OCI-LY1 (cell line): ENCODE measurements around the gene EIF4E1B.

ENCODE experiments used
- H2AFZ ChIP-seq: fragments of 200-600 bp; sonication (generic), shearing (Covaris generic); 2 replicates; pipeline ENCODE4 v1.6.0; 2014; ENCODE audit warnings: antibody characterized with exemption, mild to moderate bottlenecking, low read length
- H3F3A ChIP-seq: fragments of 200-600 bp; sonication (generic), shearing (Covaris generic); 2 replicates; pipeline ENCODE4 v1.6.0; 2014; ENCODE audit warnings: mild to moderate bottlenecking, antibody characterized with exemption, low read length, moderate library complexity; ENCODE audit not compliant: insufficient read depth
- H3K27ac ChIP-seq: fragments of 200-600 bp; sonication (generic); 2 replicates; pipeline ENCODE4 v1.5.1; 2014; ENCODE audit warnings: low read length, mixed run types, mild to moderate bottlenecking, low read depth; ENCODE audit not compliant: poor library complexity, severe bottlenecking
- H3K27me3 ChIP-seq: fragments of 200-600 bp; sonication (generic); 2 replicates; pipeline ENCODE4 v1.6.0; 2014; ENCODE audit warnings: antibody characterized with exemption, mild to moderate bottlenecking, low read length, moderate library complexity; ENCODE audit not compliant: insufficient read depth
- H3K36me3 ChIP-seq: fragments of 200-600 bp; sonication (generic); 2 replicates; pipeline ENCODE4 v1.6.1; 2014; ENCODE audit warnings: mild to moderate bottlenecking, antibody characterized with exemption, low read length, moderate library complexity, mixed read lengths; ENCODE audit not compliant: insufficient read depth
- H3K4me1 ChIP-seq: fragments of 200-600 bp; sonication (generic); 2 replicates; pipeline ENCODE4 v1.5.1; 2014; ENCODE audit warnings: mild to moderate bottlenecking, low read length, moderate library complexity; ENCODE audit not compliant: insufficient read depth, severe bottlenecking
- H3K4me2 ChIP-seq: fragments of 200-600 bp; sonication (generic), shearing (Covaris generic); 2 replicates; pipeline ENCODE4 v1.6.1; 2014; ENCODE audit warnings: low read length
- H3K4me3 ChIP-seq: fragments of 200-600 bp; sonication (generic); 2 replicates; pipeline ENCODE4 v1.5.1; 2014; ENCODE audit warnings: low read length, low read depth, mild to moderate bottlenecking, mixed read lengths; ENCODE audit not compliant: poor library complexity, severe bottlenecking
- H3K79me2 ChIP-seq: fragments of 200-600 bp; shearing (Covaris generic); 2 replicates; pipeline ENCODE4 v1.6.1; 2016; ENCODE audit warnings: mixed run types, low read length, mixed read lengths; ENCODE audit not compliant: insufficient read depth
- H3K9ac ChIP-seq: fragments of 200-600 bp; sonication (generic), shearing (Covaris generic); 2 replicates; pipeline ENCODE4 v1.6.1; 2014; ENCODE audit warnings: mild to moderate bottlenecking, low read length, mixed read lengths
- H3K9me2 ChIP-seq: fragments of 200-600 bp; sonication (generic), shearing (Covaris generic); 2 replicates; pipeline ENCODE4 v1.6.1; 2014; ENCODE audit warnings: low read depth, mild to moderate bottlenecking, low read length, mixed read lengths
- H3K9me3 ChIP-seq: fragments of 200-600 bp; shearing (Covaris generic); 2 replicates; pipeline ENCODE4 v1.6.1; 2014; ENCODE audit warnings: low read length, mixed read lengths
- H4K20me1 ChIP-seq: fragments of 200-600 bp; sonication (generic), shearing (Covaris generic); 2 replicates; pipeline ENCODE4 v1.6.0; 2016; ENCODE audit warnings: mild to moderate bottlenecking, low read length; ENCODE audit not compliant: insufficient read depth
- EZH2 ChIP-seq: fragments of 200-600 bp; sonication (generic), shearing (Covaris generic); IDR thresholded peaks from 2 replicates; pipeline ENCODE4 v1.8.0; 2017; ENCODE audit warnings: borderline replicate concordance, mixed run types, mild to moderate bottlenecking, antibody characterized with exemption, low read length, moderate library complexity, mixed read lengths
- TF ChIP-seq, protein P1 (sequence below): fragments of 200-600 bp; sonication (generic), shearing (Covaris generic); IDR thresholded peaks from 2 replicates; pipeline ENCODE4 v1.5.1; 2017; ENCODE audit warnings: mild to moderate bottlenecking, antibody characterized with exemption, low read length, moderate library complexity, mixed read lengths

The EIF4E1B gene

DNA sequence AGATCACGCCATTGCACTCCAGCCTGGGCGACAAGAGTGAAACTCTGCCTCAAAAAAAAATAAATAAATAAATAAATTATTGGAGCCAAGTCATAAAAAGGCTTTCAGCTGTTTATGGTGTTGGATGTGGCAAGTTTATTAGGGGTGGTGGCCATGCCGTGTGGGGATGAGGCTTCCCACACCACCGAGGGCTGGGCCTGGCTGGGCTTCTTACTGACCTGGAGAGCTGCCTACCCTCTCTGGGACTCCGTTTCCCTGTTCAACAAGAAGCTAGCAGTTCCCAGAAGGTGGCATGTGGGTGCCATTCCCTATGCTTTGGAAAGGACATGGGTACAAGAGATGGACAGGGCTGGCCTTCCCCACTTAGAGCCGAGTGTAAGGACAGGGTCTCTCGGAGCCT lies 43.1 kb upstream of the EIF4E1B start:
- Histone ChIP-seq H2AFZ (no peak overlapping the region), H3K9me2 (no peaks in the 10 kb centered on the region), H3F3A (no peaks in the 10 kb centered on the region), H3K9me3 (peaks cover 12% of the 10 kb centered on the region), H3K9ac (no peak overlapping the region), H3K27me3 (peaks cover 6% of the 10 kb centered on the region; the same call in 1 of the 2 replicates), H4K20me1 (no peaks in the 10 kb centered on the region), H3K4me3 (no peak overlapping the region), H3K79me2 (no peaks in the 10 kb centered on the region), H3K4me1 (no peaks in the 10 kb centered on the region), H3K36me3 (no peaks in the 10 kb centered on the region; the same call in 1 of the 2 replicates), H3K27ac (no peak overlapping the region), H3K4me2 (no peak overlapping the region)
- TF ChIP-seq EZH2 = no peak
- TF ChIP-seq, protein P1, sequence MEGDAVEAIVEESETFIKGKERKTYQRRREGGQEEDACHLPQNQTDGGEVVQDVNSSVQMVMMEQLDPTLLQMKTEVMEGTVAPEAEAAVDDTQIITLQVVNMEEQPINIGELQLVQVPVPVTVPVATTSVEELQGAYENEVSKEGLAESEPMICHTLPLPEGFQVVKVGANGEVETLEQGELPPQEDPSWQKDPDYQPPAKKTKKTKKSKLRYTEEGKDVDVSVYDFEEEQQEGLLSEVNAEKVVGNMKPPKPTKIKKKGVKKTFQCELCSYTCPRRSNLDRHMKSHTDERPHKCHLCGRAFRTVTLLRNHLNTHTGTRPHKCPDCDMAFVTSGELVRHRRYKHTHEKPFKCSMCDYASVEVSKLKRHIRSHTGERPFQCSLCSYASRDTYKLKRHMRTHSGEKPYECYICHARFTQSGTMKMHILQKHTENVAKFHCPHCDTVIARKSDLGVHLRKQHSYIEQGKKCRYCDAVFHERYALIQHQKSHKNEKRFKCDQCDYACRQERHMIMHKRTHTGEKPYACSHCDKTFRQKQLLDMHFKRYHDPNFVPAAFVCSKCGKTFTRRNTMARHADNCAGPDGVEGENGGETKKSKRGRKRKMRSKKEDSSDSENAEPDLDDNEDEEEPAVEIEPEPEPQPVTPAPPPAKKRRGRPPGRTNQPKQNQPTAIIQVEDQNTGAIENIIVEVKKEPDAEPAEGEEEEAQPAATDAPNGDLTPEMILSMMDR = no peak

DNA sequence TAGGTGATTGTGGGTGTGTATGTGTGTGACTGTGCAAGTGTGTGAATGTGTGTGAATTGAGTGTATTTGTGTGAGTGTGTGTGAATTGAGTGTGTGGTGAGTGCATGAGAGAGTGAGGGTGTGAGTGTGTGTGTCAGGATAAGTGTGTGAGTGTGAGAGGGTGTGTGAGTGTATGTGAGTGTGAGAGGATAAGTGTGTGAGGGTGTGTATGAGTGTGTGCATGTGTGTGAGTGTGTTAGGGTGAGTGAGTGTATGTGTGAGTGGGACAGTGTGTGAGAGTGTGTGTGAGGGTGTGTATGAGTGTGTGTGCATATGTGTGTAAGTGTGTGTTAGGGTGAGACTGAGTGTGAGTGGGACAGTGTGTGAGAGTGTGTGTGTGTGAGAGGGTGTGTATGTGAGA lies 42.2 kb upstream of the EIF4E1B start:
- Histone ChIP-seq H3K4me1 (no peaks in the 10 kb centered on the region), H3K4me3 (no peak overlapping the region), H3K36me3 (no peaks in the 10 kb centered on the region; the same call in 1 of the 2 replicates), H2AFZ (no peak overlapping the region), H3K9ac (no peak overlapping the region), H3K9me2 (no peaks in the 10 kb centered on the region), H3K27me3 (peaks cover 3% of the 10 kb centered on the region; the same call in 1 of the 2 replicates), H3K27ac (no peak overlapping the region), H3K9me3 (peaks cover 12% of the 10 kb centered on the region), H4K20me1 (no peaks in the 10 kb centered on the region), H3F3A (no peaks in the 10 kb centered on the region), H3K4me2 (no peak overlapping the region), H3K79me2 (no peaks in the 10 kb centered on the region)
- TF ChIP-seq, protein P1 = no peak
- TF ChIP-seq EZH2 = no peak

DNA sequence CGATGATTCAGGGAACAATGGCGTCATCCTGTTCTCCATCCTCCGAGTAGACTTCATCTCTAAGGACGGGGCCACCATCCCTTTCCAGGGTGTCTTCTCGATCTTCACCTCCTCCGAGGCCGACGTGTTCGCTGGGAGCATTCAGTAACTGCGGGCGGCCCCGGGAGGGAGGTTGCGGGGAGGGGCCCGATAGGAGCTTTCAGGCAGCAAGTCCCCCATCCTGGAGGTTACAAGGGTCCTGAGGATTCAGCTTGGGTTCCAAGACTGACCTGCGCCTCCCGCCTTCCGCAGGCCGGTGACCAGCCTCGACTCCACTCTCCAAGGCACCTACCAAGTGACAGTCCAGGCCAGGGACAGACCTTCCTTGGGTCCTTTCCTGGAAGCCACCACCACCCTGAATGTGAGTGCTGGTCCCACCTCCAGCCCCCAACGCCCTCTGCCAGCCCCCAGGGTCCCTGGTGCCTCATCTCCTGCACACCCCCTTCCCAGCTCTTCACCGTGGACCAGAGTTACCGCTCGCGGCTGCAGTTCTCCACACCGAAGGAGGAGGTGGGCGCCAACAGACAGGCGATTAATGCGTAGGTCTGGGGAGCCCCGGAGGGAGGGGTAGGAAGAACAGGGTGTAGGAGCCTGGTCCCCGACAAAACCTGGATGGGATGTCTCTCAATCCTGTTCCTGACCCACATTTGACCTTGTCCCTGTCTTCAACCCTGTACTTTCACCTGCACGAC lies 41.3 kb upstream of the EIF4E1B start:
- no peaks in the 10 kb centered on the region for H3F3A ChIP-seq
- no peaks in the 10 kb centered on the region for H4K20me1 ChIP-seq
- TF ChIP-seq, protein P1 = no peak
- TF ChIP-seq EZH2 = no peak
- no peaks in the 10 kb centered on the region for H3K9me2 ChIP-seq
- H3K79me2 ChIP-seq = no peaks in the 10 kb centered on the region
- H3K27me3 ChIP-seq = no peaks in the 10 kb centered on the region; the same call in 1 of the 2 replicates
- H3K4me3 ChIP-seq = no peak overlapping the region
- peaks cover 12% of the 10 kb centered on the region for H3K9me3 ChIP-seq
- no peaks in the 10 kb centered on the region for H3K4me1 ChIP-seq
- H2AFZ ChIP-seq = no peak overlapping the region
- H3K9ac ChIP-seq = no peak overlapping the region
- H3K36me3 ChIP-seq = no peaks in the 10 kb centered on the region; the same call in 1 of the 2 replicates
- no peak overlapping the region for H3K27ac ChIP-seq
- no peak overlapping the region for H3K4me2 ChIP-seq
